HG03469 (cell line): ENCODE data around the gene TMEM106B.
A peak's percentile ranks its signal among the peaks of the same experiment; 100 is the strongest.

Experiments
- ATAC-seq: cut with Tn5 transposase; IDR thresholded peaks from one replicate; pipeline ENCODE4 v1.9.1; 2021; ENCODE audit warnings: mild to moderate bottlenecking, moderate library complexity, moderate number of reproducible peaks; ENCODE audit not compliant: unreplicated experiment

Gene TMEM106B

GRCh38 chr7:12226756-12227155 lies 15.7 kb downstream of the TMEM106B start:
- no peak for ATAC-seq

- no peak for ATAC-seq
These were observed 16.9 kb downstream of the TMEM106B start for GRCh38 chr7:12228024-12228423.

- no peak for ATAC-seq
These were observed 18.0 kb downstream of the TMEM106B start for GRCh38 chr7:12229046-12229445.

GRCh38 chr7:12231097-12231496 lies 20.0 kb downstream of the TMEM106B start:
- ATAC-seq, result no peak

GRCh38 chr7:12233175-12233574 lies 22.1 kb downstream of the TMEM106B start:
- no peak for ATAC-seq

- no peak for ATAC-seq
These were observed 23.3 kb downstream of the TMEM106B start for GRCh38 chr7:12234334-12234865.

GRCh38 chr7:12235970-12236369 lies 24.9 kb downstream of the TMEM106B start:
- no peak for ATAC-seq

- no peak for ATAC-seq
These were observed 25.9 kb downstream of the TMEM106B start for GRCh38 chr7:12237007-12237406.

GRCh38 chr7:12239806-12240205 lies 28.7 kb downstream of the TMEM106B start:
- ATAC-seq, result no peak

GRCh38 chr7:12244129-12244528 lies 33.0 kb downstream of the TMEM106B start:
- ATAC-seq, result no peak

GRCh38 chr7:12244694-12245093 lies 33.6 kb downstream of the TMEM106B start:
- ATAC-seq, result no peak

GRCh38 chr7:12249706-12250105 lies 38.6 kb downstream of the TMEM106B start:
- no peak for ATAC-seq

GRCh38 chr7:12250232-12250631 lies 39.1 kb downstream of the TMEM106B start:
- ATAC-seq, result no peak

- ATAC-seq, result no peak
These were observed 45.0 kb downstream of the TMEM106B start for GRCh38 chr7:12256090-12256489.

- ATAC-seq, result peak; percentile 100
These were observed 46.5 kb downstream of the TMEM106B start for GRCh38 chr7:12257582-12257981.

- no peak for ATAC-seq
These were observed 47.0 kb downstream of the TMEM106B start for GRCh38 chr7:12258074-12258473.

GRCh38 chr7:12267542-12267941 lies 56.4 kb downstream of the TMEM106B start:
- ATAC-seq, result no peak

GRCh38 chr7:12269100-12269895 lies 58.2 kb downstream of the TMEM106B start:
- no peak for ATAC-seq

- no peak for ATAC-seq
These were observed 69.9 kb downstream of the TMEM106B start for GRCh38 chr7:12281038-12281437.

GRCh38 chr7:12287901-12288300 lies 76.8 kb downstream of the TMEM106B start:
- ATAC-seq, result no peak

GRCh38 chr7:12289996-12290395 lies 78.9 kb downstream of the TMEM106B start:
- ATAC-seq, result no peak

GRCh38 chr7:12290761-12291160 lies 79.7 kb downstream of the TMEM106B start:
- ATAC-seq, result no peak

- ATAC-seq, result no peak
These were observed 80.8 kb downstream of the TMEM106B start for GRCh38 chr7:12291870-12292269.
